Prostate gland (tissue), 2 donors: ENCODE measurements around the gene RTCA.

Experiments
- CTCF ChIP-seq, 4 experiments: fragments of 200-600 bp in 2 of 4; fragments of 450-650 bp in 2 of 4; sonication (generic) in 2 of 4; IDR thresholded peaks; 1 replicate in 3 of 4; 2 replicates in 1 of 4; pipeline ENCODE4 v1.5.1; 2016 to 2019; ENCODE audit warnings: antibody characterized with exemption in 4 of 4, mild to moderate bottlenecking in 2 of 4, moderate library complexity in 2 of 4
- POLR2A ChIP-seq: fragments of 450-650 bp; IDR thresholded peaks from one replicate; pipeline ENCODE4 v1.6.1; 2016; ENCODE audit warnings: antibody characterized with exemption, mild to moderate bottlenecking

DNA sequence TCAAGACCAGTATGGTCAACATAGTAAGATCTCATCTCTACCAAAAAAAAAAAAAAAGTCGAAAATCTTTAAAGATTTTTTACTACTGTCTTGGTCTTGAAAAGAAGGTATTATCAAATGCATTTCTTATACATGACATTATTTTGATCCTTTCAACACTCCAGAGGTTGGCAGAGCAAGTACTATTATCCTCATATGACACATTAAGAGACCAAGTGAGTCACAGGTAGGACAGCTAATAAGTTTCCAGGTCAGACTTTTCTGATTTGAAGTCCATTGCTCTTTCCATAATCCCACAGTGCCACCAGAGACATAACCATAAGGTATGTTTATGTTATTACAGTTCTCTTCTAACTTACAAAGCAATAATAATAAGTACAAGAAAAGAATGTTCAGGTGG, 31.6 kb upstream of the RTCA start:
- TF ChIP-seq CTCF (IDR thresholded peaks at IDR 0.05) (no peak), POLR2A (no peak)
